GM12878 (cell line): ENCODE measurements around the gene HYDIN.

ENCODE experiments used
- FOXM1 ChIP-seq: IDR thresholded peaks from 2 replicates; pipeline ENCODE4 v1.6.1; 2012; ENCODE audit warnings: low read depth, mild to moderate bottlenecking, inconsistent platforms, low read length, moderate library complexity
- JUNB ChIP-seq: IDR thresholded peaks from 2 replicates; pipeline ENCODE4 v1.6.1; 2016; ENCODE audit warnings: antibody characterized with exemption, mild to moderate bottlenecking
- POLR2AphosphoS2 ChIP-seq: IDR thresholded peaks from 2 replicates; pipeline ENCODE4 v1.6.1; 2011; ENCODE audit warnings: low read depth, mild to moderate bottlenecking, low read length, improper control_type of control experiment, moderate library complexity
- POLR2AphosphoS5 ChIP-seq: IDR thresholded peaks from 2 replicates; pipeline ENCODE4 v1.6.1; 2011; ENCODE audit warnings: mild to moderate bottlenecking, low read length, inconsistent platforms
- RB1 ChIP-seq: fragments of 450-650 bp; formaldehyde crosslinking; IDR thresholded peaks from 2 replicates; pipeline ENCODE4 v1.6.1; 2017; ENCODE audit warnings: mild to moderate bottlenecking, borderline replicate concordance
- RFX5 ChIP-seq: IDR thresholded peaks from 2 replicates; pipeline ENCODE4 v1.6.1; 2011; ENCODE audit warnings: low read depth, low read length, improper control_type of control experiment
- STAT1 ChIP-seq: fragments of 450-650 bp; conservative IDR thresholded peaks from 2 replicates; pipeline ENCODE4 v1.6.1; 2014; ENCODE audit warnings: antibody characterized with exemption, mild to moderate bottlenecking
- TF ChIP-seq, protein P1 (sequence below), 3 experiments: IDR thresholded peaks in 2 of 3; conservative IDR thresholded peaks in 1 of 3; 2 replicates each; pipeline ENCODE4 v1.5.1; 2011; ENCODE audit warnings: low read depth in 3 of 3, low read length in 3 of 3, mild to moderate bottlenecking in 3 of 3, control low read depth in 2 of 3, moderate library complexity in 2 of 3, inconsistent platforms in 1 of 3, mixed read lengths in 1 of 3; ENCODE audit not compliant: control insufficient read depth in 2 of 3, insufficient read depth in 1 of 3; ENCODE audit errors: extremely low read depth in 1 of 3
- TF ChIP-seq, protein P2 (sequence below): IDR thresholded peaks from 2 replicates; pipeline ENCODE4 v1.6.1; 2011; ENCODE audit warnings: borderline replicate concordance, low read depth, mild to moderate bottlenecking, moderate library complexity, mixed read lengths, low read length; ENCODE audit not compliant: insufficient read depth; ENCODE audit errors: extremely low read length

DNA sequence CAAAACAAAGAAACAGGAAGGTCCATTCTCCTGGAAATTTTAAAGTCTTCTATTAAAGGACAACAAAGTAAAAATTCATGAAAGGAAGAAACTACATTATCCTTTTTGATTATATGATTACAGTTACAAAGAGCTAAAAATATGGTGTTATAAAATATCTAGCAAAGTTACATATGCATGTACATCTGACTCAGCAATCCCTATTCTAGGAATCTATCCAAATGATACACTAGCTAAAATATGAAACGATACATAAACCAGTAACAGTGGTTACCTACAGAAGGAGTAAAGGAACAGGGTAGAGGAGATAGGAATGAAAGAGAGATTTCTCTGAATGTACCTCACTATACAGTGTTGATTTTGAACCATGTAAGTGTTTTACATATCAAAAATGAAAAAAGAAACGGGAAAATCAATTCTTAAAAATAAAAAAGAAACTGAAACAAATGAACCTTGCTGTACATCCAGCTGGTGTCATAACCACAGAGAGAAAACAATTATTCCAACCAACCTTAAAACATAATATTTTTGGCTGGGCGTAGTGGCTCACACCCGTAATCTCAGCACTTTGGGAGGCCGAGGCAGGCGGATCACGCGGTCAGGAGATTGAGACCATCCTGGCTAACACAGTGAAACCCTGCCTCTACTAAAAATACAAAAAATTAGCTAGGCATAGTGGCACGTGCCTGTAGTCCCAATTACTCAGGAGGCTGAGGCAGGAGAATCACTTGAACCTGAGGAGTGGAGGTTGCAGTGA, 41.4 kb downstream of the HYDIN start:
- TF ChIP-seq RFX5 (no peak), POLR2AphosphoS5 (no peak), FOXM1 (no peak), RB1 (no peak), POLR2AphosphoS2 (no peak), JUNB (no peak), STAT1 (no peak)
- TF ChIP-seq, protein P1, sequence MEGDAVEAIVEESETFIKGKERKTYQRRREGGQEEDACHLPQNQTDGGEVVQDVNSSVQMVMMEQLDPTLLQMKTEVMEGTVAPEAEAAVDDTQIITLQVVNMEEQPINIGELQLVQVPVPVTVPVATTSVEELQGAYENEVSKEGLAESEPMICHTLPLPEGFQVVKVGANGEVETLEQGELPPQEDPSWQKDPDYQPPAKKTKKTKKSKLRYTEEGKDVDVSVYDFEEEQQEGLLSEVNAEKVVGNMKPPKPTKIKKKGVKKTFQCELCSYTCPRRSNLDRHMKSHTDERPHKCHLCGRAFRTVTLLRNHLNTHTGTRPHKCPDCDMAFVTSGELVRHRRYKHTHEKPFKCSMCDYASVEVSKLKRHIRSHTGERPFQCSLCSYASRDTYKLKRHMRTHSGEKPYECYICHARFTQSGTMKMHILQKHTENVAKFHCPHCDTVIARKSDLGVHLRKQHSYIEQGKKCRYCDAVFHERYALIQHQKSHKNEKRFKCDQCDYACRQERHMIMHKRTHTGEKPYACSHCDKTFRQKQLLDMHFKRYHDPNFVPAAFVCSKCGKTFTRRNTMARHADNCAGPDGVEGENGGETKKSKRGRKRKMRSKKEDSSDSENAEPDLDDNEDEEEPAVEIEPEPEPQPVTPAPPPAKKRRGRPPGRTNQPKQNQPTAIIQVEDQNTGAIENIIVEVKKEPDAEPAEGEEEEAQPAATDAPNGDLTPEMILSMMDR (IDR thresholded peaks at IDR 0.05 in 2 of 3, conservative IDR thresholded peaks at IDR 0.05 in 1 of 3; ENCODE audit: control insufficient read depth in 2 of 3, extremely low read depth in 1 of 3, insufficient read depth in 1 of 3, low read depth in 3 of 3, low read length in 3 of 3), result no peak
- TF ChIP-seq, protein P2, sequence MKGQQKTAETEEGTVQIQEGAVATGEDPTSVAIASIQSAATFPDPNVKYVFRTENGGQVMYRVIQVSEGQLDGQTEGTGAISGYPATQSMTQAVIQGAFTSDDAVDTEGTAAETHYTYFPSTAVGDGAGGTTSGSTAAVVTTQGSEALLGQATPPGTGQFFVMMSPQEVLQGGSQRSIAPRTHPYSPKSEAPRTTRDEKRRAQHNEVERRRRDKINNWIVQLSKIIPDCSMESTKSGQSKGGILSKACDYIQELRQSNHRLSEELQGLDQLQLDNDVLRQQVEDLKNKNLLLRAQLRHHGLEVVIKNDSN, result no peak
